HepG2 (cell line): ENCODE measurements around the gene ZNF605. TPM values are rescaled to one million over a fixed set of nuclear protein-coding genes. Genes with fewer than 3 reads are reported as not detected.

Experiments
- FOXA1 ChIP-seq, 2 experiments: fragments of 450-650 bp in 1 of 2; sonication (generic) in 1 of 2; formaldehyde crosslinking in 1 of 2; IDR thresholded peaks; 2 replicates each; pipeline versions ENCODE4 v1.4.0 to v1.6.1; 2016 to 2020; ENCODE audit warnings: missing genetic modification reagents in 1 of 2
- RAD21 ChIP-seq: fragments of 450-650 bp; formaldehyde crosslinking; IDR thresholded peaks from 2 replicates; pipeline ENCODE4 v1.5.0; 2020; ENCODE audit warnings: mild to moderate bottlenecking
- ZNF766 ChIP-seq: sonication (generic); formaldehyde crosslinking; IDR thresholded peaks from 2 replicates; pipeline ENCODE4 v1.5.0; 2020; ENCODE audit warnings: missing genetic modification reagents, borderline replicate concordance
- ZNF839 ChIP-seq: sonication (generic); formaldehyde crosslinking; IDR thresholded peaks from 2 replicates; pipeline ENCODE4 v1.4.0; 2020; ENCODE audit warnings: missing genetic modification reagents, mild to moderate bottlenecking, borderline replicate concordance
- polyA plus RNA-seq, 8 experiments: library from polyadenylated mRNA; depleted of rRNA in 3 of 8; stranded (reverse) in 7 of 8; unstranded in 1 of 8; fragments of >200 nt; fragmentation: Illumina TruSeq in 4 of 8; extraction: Trizol in 4 of 8; gene quantifications; 2 replicates each; pipeline versions ENCODE4 v1.2.1 to v1.2.3, GENCODE V29; 2011 to 2016; ENCODE audit warnings: low read depth in 4 of 8, missing spikeins in 1 of 8, mixed read lengths in 1 of 8; ENCODE audit not compliant: insufficient read depth in 1 of 8
- total RNA-seq, 5 experiments: library from RNA; depleted of rRNA; stranded (reverse); fragments of >200 nt; fragmentation: Illumina TruSeq; extraction: Trizol; gene quantifications; 2 replicates each; pipeline ENCODE4 v1.2.3, GENCODE V29; 2016; ENCODE audit warnings: low read depth in 1 of 5
- TF ChIP-seq, protein P1 (sequence below): sonication (generic); formaldehyde crosslinking; IDR thresholded peaks from 2 replicates; pipeline ENCODE4 v1.4.0; 2020; ENCODE audit warnings: missing genetic modification reagents, borderline replicate concordance
- TF ChIP-seq, protein P2 (sequence below): sonication (generic); formaldehyde crosslinking; IDR thresholded peaks from 2 replicates; pipeline ENCODE4 v1.5.0; 2020; ENCODE audit warnings: mild to moderate bottlenecking, missing genetic modification reagents, borderline replicate concordance
- TF ChIP-seq, protein P3 (sequence below): IDR thresholded peaks from 2 replicates; pipeline ENCODE4 v1.6.1; 2016; ENCODE audit warnings: low read depth, missing genetic modification reagents, missing compliant biosample characterization
- TF ChIP-seq, protein P4 (sequence below): sonication (generic); formaldehyde crosslinking; IDR thresholded peaks from 2 replicates; pipeline ENCODE4 v1.8.0; 2022; ENCODE audit warnings: missing genetic modification reagents, mild to moderate bottlenecking, moderate library complexity, borderline replicate concordance
- TF ChIP-seq, protein P5 (sequence below): fragments of 450-650 bp; IDR thresholded peaks from 2 replicates; pipeline ENCODE4 v1.6.1; 2016

The ZNF605 gene
- total and polyA plus RNA-seq, 2 of the 13 experiments (the other 11 are each of a cell fraction or from before 2014, with no cell fraction given): 6.7 to 6.8 TPM

DNA sequence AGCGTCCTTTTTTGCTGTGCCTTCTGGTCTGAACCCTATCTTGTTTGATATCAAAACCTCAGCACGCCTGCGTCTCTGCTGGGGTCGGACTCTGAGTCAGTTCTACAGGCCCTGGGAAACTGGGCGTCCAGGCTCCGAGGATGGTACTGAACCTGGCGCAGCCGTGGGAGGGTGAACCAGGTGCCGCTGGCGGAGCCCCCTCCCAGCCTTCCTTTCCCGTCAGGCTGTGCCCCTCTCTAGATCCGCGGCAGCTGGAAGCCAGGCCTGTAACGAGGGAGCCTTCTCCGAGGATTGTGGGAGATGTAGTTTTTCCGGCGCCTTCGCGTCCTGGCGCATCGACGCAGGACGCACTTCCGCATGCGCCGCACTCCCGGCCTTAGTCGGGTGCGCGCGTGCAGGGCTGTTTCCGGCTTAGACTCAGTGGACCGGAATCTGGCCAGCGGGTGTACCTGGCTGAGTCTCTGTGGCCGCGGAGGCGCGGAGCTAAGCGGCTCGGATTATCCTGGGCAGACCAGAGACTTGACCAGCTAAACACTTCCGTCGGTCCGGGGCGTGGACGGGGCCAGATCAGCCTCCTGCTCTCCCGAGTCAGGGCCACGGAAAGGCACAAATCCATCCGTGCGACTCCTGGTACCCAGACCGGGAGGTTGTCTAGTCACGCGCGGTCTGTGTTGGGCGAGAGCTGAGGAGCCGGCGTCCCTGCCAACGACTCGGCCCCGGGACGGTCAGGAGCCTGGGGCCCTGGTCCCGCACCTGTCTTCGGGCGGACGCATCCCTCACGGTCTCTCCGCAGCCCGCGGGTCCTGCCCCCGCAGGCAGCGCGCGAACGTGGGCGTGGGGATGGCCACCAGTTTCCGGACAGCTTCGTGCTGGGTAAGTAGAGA, 30.1 kb upstream of the ZNF605 start, which contains the start of gene ZNF26 (continued):
- TF ChIP-seq, protein P1, sequence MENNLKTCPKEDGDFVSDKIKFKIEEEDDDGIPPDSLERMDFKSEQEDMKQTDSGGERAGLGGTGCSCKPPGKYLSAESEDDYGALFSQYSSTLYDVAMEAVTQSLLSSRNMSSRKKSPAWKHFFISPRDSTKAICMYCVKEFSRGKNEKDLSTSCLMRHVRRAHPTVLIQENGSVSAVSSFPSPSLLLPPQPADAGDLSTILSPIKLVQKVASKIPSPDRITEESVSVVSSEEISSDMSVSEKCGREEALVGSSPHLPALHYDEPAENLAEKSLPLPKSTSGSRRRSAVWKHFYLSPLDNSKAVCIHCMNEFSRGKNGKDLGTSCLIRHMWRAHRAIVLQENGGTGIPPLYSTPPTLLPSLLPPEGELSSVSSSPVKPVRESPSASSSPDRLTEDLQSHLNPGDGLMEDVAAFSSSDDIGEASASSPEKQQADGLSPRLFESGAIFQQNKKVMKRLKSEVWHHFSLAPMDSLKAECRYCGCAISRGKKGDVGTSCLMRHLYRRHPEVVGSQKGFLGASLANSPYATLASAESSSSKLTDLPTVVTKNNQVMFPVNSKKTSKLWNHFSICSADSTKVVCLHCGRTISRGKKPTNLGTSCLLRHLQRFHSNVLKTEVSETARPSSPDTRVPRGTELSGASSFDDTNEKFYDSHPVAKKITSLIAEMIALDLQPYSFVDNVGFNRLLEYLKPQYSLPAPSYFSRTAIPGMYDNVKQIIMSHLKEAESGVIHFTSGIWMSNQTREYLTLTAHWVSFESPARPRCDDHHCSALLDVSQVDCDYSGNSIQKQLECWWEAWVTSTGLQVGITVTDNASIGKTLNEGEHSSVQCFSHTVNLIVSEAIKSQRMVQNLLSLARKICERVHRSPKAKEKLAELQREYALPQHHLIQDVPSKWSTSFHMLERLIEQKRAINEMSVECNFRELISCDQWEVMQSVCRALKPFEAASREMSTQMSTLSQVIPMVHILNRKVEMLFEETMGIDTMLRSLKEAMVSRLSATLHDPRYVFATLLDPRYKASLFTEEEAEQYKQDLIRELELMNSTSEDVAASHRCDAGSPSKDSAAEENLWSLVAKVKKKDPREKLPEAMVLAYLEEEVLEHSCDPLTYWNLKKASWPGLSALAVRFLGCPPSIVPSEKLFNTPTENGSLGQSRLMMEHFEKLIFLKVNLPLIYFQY (CRISPR knock-in tag): peak; percentile 79
- TF ChIP-seq, protein P2, sequence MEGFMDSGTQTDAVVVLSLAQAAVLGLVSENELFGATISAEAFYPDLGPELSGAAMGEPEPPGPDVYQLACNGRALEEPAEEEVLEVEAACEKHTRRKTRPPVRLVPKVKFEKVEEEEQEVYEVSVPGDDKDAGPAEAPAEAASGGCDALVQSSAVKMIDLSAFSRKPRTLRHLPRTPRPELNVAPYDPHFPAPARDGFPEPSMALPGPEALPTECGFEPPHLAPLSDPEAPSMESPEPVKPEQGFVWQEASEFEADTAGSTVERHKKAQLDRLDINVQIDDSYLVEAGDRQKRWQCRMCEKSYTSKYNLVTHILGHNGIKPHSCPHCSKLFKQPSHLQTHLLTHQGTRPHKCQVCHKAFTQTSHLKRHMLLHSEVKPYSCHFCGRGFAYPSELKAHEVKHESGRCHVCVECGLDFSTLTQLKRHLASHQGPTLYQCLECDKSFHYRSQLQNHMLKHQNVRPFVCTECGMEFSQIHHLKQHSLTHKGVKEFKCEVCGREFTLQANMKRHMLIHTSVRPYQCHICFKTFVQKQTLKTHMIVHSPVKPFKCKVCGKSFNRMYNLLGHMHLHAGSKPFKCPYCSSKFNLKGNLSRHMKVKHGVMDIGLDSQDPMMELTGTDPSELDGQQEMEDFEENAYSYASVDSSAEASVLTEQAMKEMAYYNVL: 0 out of 2 replicates have a peak, but pooled peaks have one; percentile 65
- TF ChIP-seq RAD21 (peak; percentile 25; the same call in 1 of the 2 replicates), ZNF839 (CRISPR knock-in tag) (no peak), ZNF766 (CRISPR knock-in tag) (0 out of 2 replicates have a peak, but pooled peaks have one; percentile 34), FOXA1 (IDR thresholded peaks at IDR 0.05) (no peak), FOXA1 (CRISPR knock-in tag; IDR thresholded peaks at IDR 0.05) (peak; percentile 52)
- TF ChIP-seq, protein P3, sequence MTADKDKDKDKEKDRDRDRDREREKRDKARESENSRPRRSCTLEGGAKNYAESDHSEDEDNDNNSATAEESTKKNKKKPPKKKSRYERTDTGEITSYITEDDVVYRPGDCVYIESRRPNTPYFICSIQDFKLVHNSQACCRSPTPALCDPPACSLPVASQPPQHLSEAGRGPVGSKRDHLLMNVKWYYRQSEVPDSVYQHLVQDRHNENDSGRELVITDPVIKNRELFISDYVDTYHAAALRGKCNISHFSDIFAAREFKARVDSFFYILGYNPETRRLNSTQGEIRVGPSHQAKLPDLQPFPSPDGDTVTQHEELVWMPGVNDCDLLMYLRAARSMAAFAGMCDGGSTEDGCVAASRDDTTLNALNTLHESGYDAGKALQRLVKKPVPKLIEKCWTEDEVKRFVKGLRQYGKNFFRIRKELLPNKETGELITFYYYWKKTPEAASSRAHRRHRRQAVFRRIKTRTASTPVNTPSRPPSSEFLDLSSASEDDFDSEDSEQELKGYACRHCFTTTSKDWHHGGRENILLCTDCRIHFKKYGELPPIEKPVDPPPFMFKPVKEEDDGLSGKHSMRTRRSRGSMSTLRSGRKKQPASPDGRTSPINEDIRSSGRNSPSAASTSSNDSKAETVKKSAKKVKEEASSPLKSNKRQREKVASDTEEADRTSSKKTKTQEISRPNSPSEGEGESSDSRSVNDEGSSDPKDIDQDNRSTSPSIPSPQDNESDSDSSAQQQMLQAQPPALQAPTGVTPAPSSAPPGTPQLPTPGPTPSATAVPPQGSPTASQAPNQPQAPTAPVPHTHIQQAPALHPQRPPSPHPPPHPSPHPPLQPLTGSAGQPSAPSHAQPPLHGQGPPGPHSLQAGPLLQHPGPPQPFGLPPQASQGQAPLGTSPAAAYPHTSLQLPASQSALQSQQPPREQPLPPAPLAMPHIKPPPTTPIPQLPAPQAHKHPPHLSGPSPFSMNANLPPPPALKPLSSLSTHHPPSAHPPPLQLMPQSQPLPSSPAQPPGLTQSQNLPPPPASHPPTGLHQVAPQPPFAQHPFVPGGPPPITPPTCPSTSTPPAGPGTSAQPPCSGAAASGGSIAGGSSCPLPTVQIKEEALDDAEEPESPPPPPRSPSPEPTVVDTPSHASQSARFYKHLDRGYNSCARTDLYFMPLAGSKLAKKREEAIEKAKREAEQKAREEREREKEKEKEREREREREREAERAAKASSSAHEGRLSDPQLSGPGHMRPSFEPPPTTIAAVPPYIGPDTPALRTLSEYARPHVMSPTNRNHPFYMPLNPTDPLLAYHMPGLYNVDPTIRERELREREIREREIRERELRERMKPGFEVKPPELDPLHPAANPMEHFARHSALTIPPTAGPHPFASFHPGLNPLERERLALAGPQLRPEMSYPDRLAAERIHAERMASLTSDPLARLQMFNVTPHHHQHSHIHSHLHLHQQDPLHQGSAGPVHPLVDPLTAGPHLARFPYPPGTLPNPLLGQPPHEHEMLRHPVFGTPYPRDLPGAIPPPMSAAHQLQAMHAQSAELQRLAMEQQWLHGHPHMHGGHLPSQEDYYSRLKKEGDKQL (CRISPR knock-in tag): 0 out of 2 replicates have a peak, but pooled peaks have one; percentile 20
- TF ChIP-seq, protein P4, sequence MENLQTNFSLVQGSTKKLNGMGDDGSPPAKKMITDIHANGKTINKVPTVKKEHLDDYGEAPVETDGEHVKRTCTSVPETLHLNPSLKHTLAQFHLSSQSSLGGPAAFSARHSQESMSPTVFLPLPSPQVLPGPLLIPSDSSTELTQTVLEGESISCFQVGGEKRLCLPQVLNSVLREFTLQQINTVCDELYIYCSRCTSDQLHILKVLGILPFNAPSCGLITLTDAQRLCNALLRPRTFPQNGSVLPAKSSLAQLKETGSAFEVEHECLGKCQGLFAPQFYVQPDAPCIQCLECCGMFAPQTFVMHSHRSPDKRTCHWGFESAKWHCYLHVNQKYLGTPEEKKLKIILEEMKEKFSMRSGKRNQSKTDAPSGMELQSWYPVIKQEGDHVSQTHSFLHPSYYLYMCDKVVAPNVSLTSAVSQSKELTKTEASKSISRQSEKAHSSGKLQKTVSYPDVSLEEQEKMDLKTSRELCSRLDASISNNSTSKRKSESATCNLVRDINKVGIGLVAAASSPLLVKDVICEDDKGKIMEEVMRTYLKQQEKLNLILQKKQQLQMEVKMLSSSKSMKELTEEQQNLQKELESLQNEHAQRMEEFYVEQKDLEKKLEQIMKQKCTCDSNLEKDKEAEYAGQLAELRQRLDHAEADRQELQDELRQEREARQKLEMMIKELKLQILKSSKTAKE (CRISPR knock-in tag): no peak; the same call in 1 of the 2 replicates
- TF ChIP-seq, protein P5, sequence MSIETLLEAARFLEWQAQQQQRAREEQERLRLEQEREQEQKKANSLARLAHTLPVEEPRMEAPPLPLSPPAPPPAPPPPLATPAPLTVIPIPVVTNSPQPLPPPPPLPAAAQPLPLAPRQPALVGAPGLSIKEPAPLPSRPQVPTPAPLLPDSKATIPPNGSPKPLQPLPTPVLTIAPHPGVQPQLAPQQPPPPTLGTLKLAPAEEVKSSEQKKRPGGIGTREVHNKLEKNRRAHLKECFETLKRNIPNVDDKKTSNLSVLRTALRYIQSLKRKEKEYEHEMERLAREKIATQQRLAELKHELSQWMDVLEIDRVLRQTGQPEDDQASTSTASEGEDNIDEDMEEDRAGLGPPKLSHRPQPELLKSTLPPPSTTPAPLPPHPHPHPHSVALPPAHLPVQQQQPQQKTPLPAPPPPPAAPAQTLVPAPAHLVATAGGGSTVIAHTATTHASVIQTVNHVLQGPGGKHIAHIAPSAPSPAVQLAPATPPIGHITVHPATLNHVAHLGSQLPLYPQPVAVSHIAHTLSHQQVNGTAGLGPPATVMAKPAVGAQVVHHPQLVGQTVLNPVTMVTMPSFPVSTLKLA: peak; percentile 90
